ENCODE measurements around the gene SYNE4. TPM values are rescaled to one million over a fixed set of nuclear protein-coding genes. Genes with fewer than 3 reads are reported as not detected.

The SYNE4 gene
- polyA plus RNA-seq, 1 of the 3 experiments (the other 2 are of a cell fraction) = 0.48 TPM

GRCh38 chr19:36040495-36040894 lies 31.9 kb upstream of the SYNE4 start:
- no peaks in the 10 kb centered on the region for H3K9me3 ChIP-seq
- CTCF ChIA-PET = no interaction called here
- no peak overlapping the region for H3K4me3 ChIP-seq (ENCODE audit: low read depth in 2 of 2, low read length in 1 of 2)
- no peaks in the 10 kb centered on the region for H4K20me1 ChIP-seq (ENCODE audit: insufficient read depth)
- no peaks in the 10 kb centered on the region for H3K79me2 ChIP-seq (ENCODE audit: insufficient read depth)
- 94% methylated on average over 6 of the region's 6 CpGs for WGBS (ENCODE audit: low lambda C conversion rate)
- H3K4me1 ChIP-seq (ENCODE audit: control insufficient read depth in 1 of 2, insufficient read depth in 2 of 2, low read depth in 1 of 2, low read length in 1 of 2) = peaks cover 0 to 4% of the 10 kb centered on the region in 2 experiments; a peak in 1 of 4 replicates
- H3K27me3 ChIP-seq (ENCODE audit: insufficient read depth) = no peaks in the 10 kb centered on the region
- no peak overlapping the region for H3K4me2 ChIP-seq
- no peaks in the 10 kb centered on the region for H3K9me2 ChIP-seq
- TF ChIP-seq RFX5 (IDR thresholded peaks at IDR 0.05; ENCODE audit: low read length) (no peak), FOXJ3 (CRISPR knock-in tag; IDR thresholded peaks at IDR 0.05) (no peak), RCOR1 (IDR thresholded peaks at IDR 0.05; ENCODE audit: low read length) (no peak), FOXM1 (IDR thresholded peaks at IDR 0.05; ENCODE audit: low read depth) (no peak), GATA2 (CRISPR knock-in tag; IDR thresholded peaks at IDR 0.05) (no peak), GABPA (IDR thresholded peaks at IDR 0.05; ENCODE audit: low read depth) (no peak), NFIC (IDR thresholded peaks at IDR 0.05; ENCODE audit: borderline replicate concordance) (no peak)
- POLR2A ChIA-PET = no interaction called here
- H3K9ac ChIP-seq = no peak overlapping the region
- H2AFZ ChIP-seq (ENCODE audit: low read depth) = no peak overlapping the region
- no peak for DNase-seq
- no peaks in the 10 kb centered on the region for H3K36me3 ChIP-seq (replicated peaks in 1 of 2; ENCODE audit: control insufficient read depth in 1 of 2, insufficient read depth in 2 of 2, low read length in 1 of 2)
- no peak overlapping the region for H3K27ac ChIP-seq (ENCODE audit: low read depth in 2 of 2, low read length in 1 of 2)
- H3F3A ChIP-seq (replicated peaks; ENCODE audit: insufficient read depth) = no peaks in the 10 kb centered on the region

GRCh38 chr19:36032251-36033104 lies 23.9 kb upstream of the SYNE4 start, which contains the start of gene CLIP3:
CLIP3 (minus strand) TSS chr19:36032873; CDS start chr19:36032357, 516 bp downstream.
- peak within 1 kb of the TSS; percentile 64 to 86 for H3K4me3 ChIP-seq (ENCODE audit: low read depth in 2 of 2, low read length in 1 of 2)

More at GRCh38 chr19:36032251-36033104, 23.9 kb upstream of the SYNE4 start, which contains the start of gene CLIP3:
- Histone ChIP-seq H3K9me3 (no peaks in the 10 kb centered on the region), H4K20me1 (ENCODE audit: insufficient read depth) (no peaks in the 10 kb centered on the region), H3K4me1 (ENCODE audit: control insufficient read depth in 1 of 2, insufficient read depth in 2 of 2, low read depth in 1 of 2, low read length in 1 of 2) (peaks cover 0 to 7% of the 10 kb centered on the region in 2 experiments; a peak in 1 of 4 replicates), H3K27me3 (ENCODE audit: insufficient read depth) (no peaks in the 10 kb centered on the region), H3K9me2 (no peaks in the 10 kb centered on the region), H3K36me3 (replicated peaks in 1 of 2; ENCODE audit: control insufficient read depth in 1 of 2, insufficient read depth in 2 of 2, low read length in 1 of 2) (no peaks in the 10 kb centered on the region), H3K9ac (peak within 1 kb of the TSS; percentile 74), H3K79me2 (ENCODE audit: insufficient read depth) (0 out of 2 replicates have a peak, but pooled peaks cover 5% of the 10 kb centered on the region), H3K27ac (ENCODE audit: low read depth in 2 of 2, low read length in 1 of 2) (peak within 1 kb of the TSS in 1 of 2 experiments; percentile 72; a peak in 2 of 4 replicates), H3K4me2 (peak within 1 kb of the TSS; percentile 94), H3F3A (replicated peaks; ENCODE audit: insufficient read depth) (peaks cover 2% of the 10 kb centered on the region), H2AFZ (ENCODE audit: low read depth) (peak within 1 kb of the TSS; percentile 96)
- WGBS (ENCODE audit: low lambda C conversion rate) = 26% methylated on average over 35 of the region's 51 CpGs
- CTCF ChIA-PET = interaction anchor here (1.7 kb wide), 1 partner anchor 22 kb away, joined by 5 read pairs; the partner anchor contains the start of genes THAP8 and WDR62
- DNase-seq = peak; percentile 100
- POLR2A ChIA-PET = interaction anchor here (1.0 kb wide), 1 partner anchor 21 kb away, joined by 4 read pairs; no protein-coding TSS in a partner anchor
- TF ChIP-seq TAF1 (IDR thresholded peaks at IDR 0.05; ENCODE audit: borderline replicate concordance, low read depth, low read length) = 0 out of 2 replicates have a peak, but pooled peaks have one; percentile 44
- peak; percentile 29; the same call in 1 of the 2 replicates for TF ChIP-seq FOXJ3 (CRISPR knock-in tag; IDR thresholded peaks at IDR 0.05)
- TF ChIP-seq POLR2AphosphoS5 (IDR thresholded peaks at IDR 0.05; ENCODE audit: low read depth, low read length) = peak; percentile 68
- peak; percentile 70 for TF ChIP-seq NRF1 (IDR thresholded peaks at IDR 0.05; ENCODE audit: low read depth, low read length)
- no peak for TF ChIP-seq MXI1 (IDR thresholded peaks at IDR 0.05; ENCODE audit: low read depth, low read length)
- TF ChIP-seq EZH2phosphoT487 (IDR thresholded peaks at IDR 0.05; ENCODE audit: borderline replicate concordance, low read depth) = no peak
- TF ChIP-seq CHD2 (IDR thresholded peaks at IDR 0.05; ENCODE audit: low read length, partially characterized antibody) = peak; percentile 9
